ENCODE results near the gene CARMIL1. TPM values are rescaled to one million over a fixed set of nuclear protein-coding genes. Genes with fewer than 3 reads are reported as not detected.
"Not testable (repeated sequence)": the region's sequence is repeated elsewhere in the genome, so short reads cannot be mapped to it uniquely, and the experiment has no call there.

Gene CARMIL1
- total RNA-seq, 4 donors from 2014 or later, result 13.6 to 33.2 (median 22.2) TPM

- no peaks in the 10 kb centered on the region for H3K36me3 ChIP-seq
- H3K27ac ChIP-seq, result no peak overlapping the region
- TF ChIP-seq POLR2AphosphoS5 (IDR thresholded peaks at IDR 0.05) (no peak), EP300 (IDR thresholded peaks at IDR 0.05) (no peak), POLR2A (IDR thresholded peaks at IDR 0.05) (no peak), CTCF (IDR thresholded peaks at IDR 0.05) (no peak)
- DNase-seq (ENCODE audit: low spot score in 2 of 2), result no peak
- H3K4me3 ChIP-seq, result no peak overlapping the region
- WGBS, result 68% methylated on average over 4 of the region's 4 CpGs
- H3K27me3 ChIP-seq, result no peaks in the 10 kb centered on the region
- H3K9me3 ChIP-seq, result no peaks in the 10 kb centered on the region
- H3K4me1 ChIP-seq, result peaks cover 31% of the 10 kb centered on the region
Observed at GRCh38 chr6:25292384-25292783, 13.2 kb downstream of the CARMIL1 start.

- WGBS, result 32% methylated on average over 1 of the region's 1 CpG
Observed at GRCh38 chr6:25295651-25296050, 16.5 kb downstream of the CARMIL1 start.

GRCh38 chr6:25296217-25296905 is 17.2 kb downstream of the CARMIL1 start:
- Histone ChIP-seq H3K27me3 (no peaks in the 10 kb centered on the region), H3K4me1 (peaks cover 30% of the 10 kb centered on the region), H3K27ac (peak overlapping the region; percentile 58), H3K4me3 (no peak overlapping the region), H3K36me3 (no peaks in the 10 kb centered on the region), H3K9me3 (no peaks in the 10 kb centered on the region)
- no peak for DNase-seq (ENCODE audit: low spot score in 2 of 2)
- TF ChIP-seq CTCF (IDR thresholded peaks at IDR 0.05) (no peak), EP300 (IDR thresholded peaks at IDR 0.05) (no peak), POLR2AphosphoS5 (IDR thresholded peaks at IDR 0.05) (no peak), POLR2A (IDR thresholded peaks at IDR 0.05) (no peak)
- WGBS, result 81% methylated on average over 2 of the region's 2 CpGs

More at GRCh38 chr6:25295651-25296050, 16.5 kb downstream of the CARMIL1 start:
- Histone ChIP-seq H3K27ac (peak overlapping the region; percentile 58), H3K9me3 (no peaks in the 10 kb centered on the region), H3K36me3 (no peaks in the 10 kb centered on the region), H3K27me3 (no peaks in the 10 kb centered on the region), H3K4me1 (peaks cover 30% of the 10 kb centered on the region), H3K4me3 (no peak overlapping the region)
- no peak for DNase-seq (ENCODE audit: low spot score in 2 of 2)
- TF ChIP-seq POLR2AphosphoS5 (IDR thresholded peaks at IDR 0.05), result no peak
- TF ChIP-seq POLR2A (IDR thresholded peaks at IDR 0.05), result no peak

GRCh38 chr6:25297039-25297441 is 17.9 kb downstream of the CARMIL1 start:
- Histone ChIP-seq H3K36me3 (no peaks in the 10 kb centered on the region), H3K4me1 (peaks cover 30% of the 10 kb centered on the region), H3K27ac (peak overlapping the region; percentile 58), H3K4me3 (no peak overlapping the region), H3K9me3 (no peaks in the 10 kb centered on the region), H3K27me3 (no peaks in the 10 kb centered on the region)
- 54% methylated on average over 2 of the region's 2 CpGs for WGBS
- DNase-seq (ENCODE audit: low spot score in 2 of 2), result no peak
- TF ChIP-seq POLR2AphosphoS5 (IDR thresholded peaks at IDR 0.05) (peak in 1 of 3 donors; percentile 43), EP300 (IDR thresholded peaks at IDR 0.05) (no peak)

GRCh38 chr6:25297823-25298522 is 18.8 kb downstream of the CARMIL1 start:
- WGBS, result 86% methylated on average over 3 of the region's 3 CpGs
- Histone ChIP-seq H3K4me3 (no peak overlapping the region), H3K9me3 (no peaks in the 10 kb centered on the region), H3K36me3 (no peaks in the 10 kb centered on the region), H3K4me1 (peaks cover 37% of the 10 kb centered on the region), H3K27me3 (no peaks in the 10 kb centered on the region), H3K27ac (peak overlapping the region; percentile 2)
- TF ChIP-seq EP300 (IDR thresholded peaks at IDR 0.05), result no peak
- TF ChIP-seq POLR2A (IDR thresholded peaks at IDR 0.05), result no peak
- no peak for TF ChIP-seq POLR2AphosphoS5 (IDR thresholded peaks at IDR 0.05)
- no peak for TF ChIP-seq CTCF (IDR thresholded peaks at IDR 0.05)
- no peak for DNase-seq (ENCODE audit: low spot score in 2 of 2)

- not testable (repeated sequence) for H3K36me3 ChIP-seq; DNase-seq (ENCODE audit: low spot score in 2 of 2); H3K9me3 ChIP-seq; H3K4me3 ChIP-seq; H3K27me3 ChIP-seq
- H3K27ac ChIP-seq, result peak overlapping the region; percentile 2
- WGBS, result 93% methylated on average over 8 of the region's 8 CpGs
- peaks cover 37% of the 10 kb centered on the region for H3K4me1 ChIP-seq
Observed at GRCh38 chr6:25298523-25298865, 19.3 kb downstream of the CARMIL1 start.

Measured in suprapubic skin (tissue), 4 donors.